WTC11 (cell line): ENCODE results near the gene TRPV5. TPM values are rescaled to one million over a fixed set of nuclear protein-coding genes. Genes with fewer than 3 reads are reported as not detected.

Experiments
- ATAC-seq: fragments of 200-7000 bp; cut with Tn5 transposase; 2 replicates; pipeline ENCODE4 v1.10.0; 2021; ENCODE audit warnings: mild to moderate bottlenecking, moderate library complexity
- CTCF ChIA-PET: fragments of 300-600 bp; sonication (Branson Sonifier 250); formaldehyde crosslinking; loops from one replicate; lab custom pipeline; 2021; ENCODE audit warnings: antibody characterized with exemption; lab: Charles Lee
- POLR2A ChIA-PET: fragments of 350-600 bp; sonication (Branson Sonifier 250); formaldehyde crosslinking; loops from one replicate; lab custom pipeline; 2021; ENCODE audit warnings: antibody characterized with exemption; lab: Charles Lee
- DNase-seq: peaks from one replicate; pipeline ENCODE4 v3.0.0; 2021; ENCODE audit warnings: low spot score
- H3K27ac Mint-ChIP-seq: 2 replicates; pipeline ENCODE4 v1.8.0; 2021; ENCODE audit warnings: mixed read lengths
- H3K27me3 Mint-ChIP-seq: 2 replicates; pipeline ENCODE4 v1.8.0; 2021; ENCODE audit warnings: low read depth, mild to moderate bottlenecking, moderate library complexity, mixed read lengths
- H3K36me3 Mint-ChIP-seq: 2 replicates; pipeline ENCODE4 v1.8.0; 2021; ENCODE audit warnings: mixed read lengths
- H3K4me1 Mint-ChIP-seq: 2 replicates; pipeline ENCODE4 v1.8.0; 2022; ENCODE audit warnings: mixed read lengths
- H3K4me3 Mint-ChIP-seq: 2 replicates; pipeline ENCODE4 v1.8.0; 2021; ENCODE audit warnings: mild to moderate bottlenecking, moderate library complexity, mixed read lengths
- H3K9me3 Mint-ChIP-seq: 2 replicates; pipeline ENCODE4 v1.8.0; 2021; ENCODE audit warnings: mixed read lengths
- ARID4B ChIP-seq: sonication (generic); formaldehyde crosslinking; IDR thresholded peaks from 2 replicates; pipeline ENCODE4 v1.8.0; 2023; ENCODE audit warnings: missing genetic modification reagents, mild to moderate bottlenecking, borderline replicate concordance
- ATF6 ChIP-seq: sonication (generic); formaldehyde crosslinking; IDR thresholded peaks from 2 replicates; pipeline ENCODE4 v1.8.1; 2023; ENCODE audit warnings: mild to moderate bottlenecking, missing genetic modification reagents
- E2F5 ChIP-seq: sonication (generic); formaldehyde crosslinking; IDR thresholded peaks from 2 replicates; pipeline ENCODE4 v1.8.1; 2022; ENCODE audit warnings: mild to moderate bottlenecking, moderate library complexity, missing genetic modification reagents
- FOXP1 ChIP-seq: sonication (generic); formaldehyde crosslinking; IDR thresholded peaks from 2 replicates; pipeline ENCODE4 v1.8.0; 2022; ENCODE audit warnings: missing genetic modification reagents, mild to moderate bottlenecking, moderate library complexity, borderline replicate concordance
- FOXP4 ChIP-seq: sonication (generic); formaldehyde crosslinking; IDR thresholded peaks from 2 replicates; pipeline ENCODE4 v1.8.0; 2022; ENCODE audit warnings: mild to moderate bottlenecking, missing genetic modification reagents
- GABPB1 ChIP-seq: sonication (generic); formaldehyde crosslinking; IDR thresholded peaks from 2 replicates; pipeline ENCODE4 v1.8.1; 2023; ENCODE audit warnings: mild to moderate bottlenecking, missing genetic modification reagents
- GTF2I ChIP-seq: fragments of 250-450 bp; sonication (Bioruptor Pico); conservative IDR thresholded peaks from 2 replicates; pipeline ENCODE4 v1.4.0; 2021; ENCODE audit warnings: mild to moderate bottlenecking
- NFE2L1 ChIP-seq: sonication (generic); formaldehyde crosslinking; IDR thresholded peaks from 2 replicates; pipeline ENCODE4 v1.8.1; 2023; ENCODE audit warnings: missing genetic modification reagents
- SMAD3 ChIP-seq: sonication (generic); formaldehyde crosslinking; IDR thresholded peaks from 2 replicates; pipeline ENCODE4 v1.8.0; 2022; ENCODE audit warnings: missing genetic modification reagents, mild to moderate bottlenecking, borderline replicate concordance
- SMAD4 ChIP-seq: sonication (generic); formaldehyde crosslinking; IDR thresholded peaks from 2 replicates; pipeline ENCODE4 v1.8.0; 2022; ENCODE audit warnings: mild to moderate bottlenecking, missing genetic modification reagents
- SOX15 ChIP-seq: fragments of 250-450 bp; sonication (Bioruptor Pico); IDR thresholded peaks from 2 replicates; pipeline ENCODE4 v1.9.0; 2021; ENCODE audit warnings: mild to moderate bottlenecking
- TP53 ChIP-seq: sonication (generic); formaldehyde crosslinking; IDR thresholded peaks from 2 replicates; pipeline ENCODE4 v1.8.1; 2023; ENCODE audit warnings: mild to moderate bottlenecking, missing genetic modification reagents
- USF2 ChIP-seq: sonication (generic); formaldehyde crosslinking; IDR thresholded peaks from 2 replicates; pipeline ENCODE4 v1.8.1; 2023; ENCODE audit warnings: mild to moderate bottlenecking, missing genetic modification reagents, moderate library complexity
- ZBTB43 ChIP-seq: sonication (generic); formaldehyde crosslinking; IDR thresholded peaks from 2 replicates; pipeline ENCODE4 v1.8.1; 2023; ENCODE audit warnings: mild to moderate bottlenecking, missing genetic modification reagents
- ZNF121 ChIP-seq: sonication (generic); formaldehyde crosslinking; IDR thresholded peaks from 2 replicates; pipeline ENCODE4 v1.8.0; 2023; ENCODE audit warnings: missing genetic modification reagents
- ZNF671 ChIP-seq: fragments of 250-450 bp; sonication (Bioruptor Pico); IDR thresholded peaks from 2 replicates; pipeline ENCODE4 v1.8.0; 2021; ENCODE audit warnings: mild to moderate bottlenecking
- total RNA-seq: library from RNA; stranded (reverse); gene quantifications from 3 replicates; pipeline ENCODE4 v1.2.3, GENCODE V29; 2021

The TRPV5 gene
- total RNA-seq, 1 experiment from 2014 or later = not detected

- no peak overlapping the region for H3K4me3 Mint-ChIP-seq
- ATAC-seq (no peak), DNase-seq (no peak)
- H3K27me3 Mint-ChIP-seq = peaks cover 33% of the 10 kb centered on the region
- ChIA-PET CTCF (interaction anchor here (1.5 kb wide), 1 partner anchor 14 kb away, joined by 4 read pairs; no protein-coding TSS in a partner anchor), POLR2A (no interaction called here)
- H3K4me1 Mint-ChIP-seq = no peaks in the 10 kb centered on the region
- no peaks in the 10 kb centered on the region for H3K36me3 Mint-ChIP-seq
- no peak overlapping the region for H3K27ac Mint-ChIP-seq
- peaks cover 7% of the 10 kb centered on the region; the same call in 1 of the 2 replicates for H3K9me3 Mint-ChIP-seq
- TF ChIP-seq SOX15 (CRISPR knock-in tag) (no peak), NFE2L1 (CRISPR knock-in tag) (no peak), GABPB1 (CRISPR knock-in tag) (no peak), E2F5 (CRISPR knock-in tag) (no peak), ARID4B (CRISPR knock-in tag) (no peak), GTF2I (CRISPR knock-in tag) (no peak)
Observed at GRCh38 chr7:142923391-142923790, 10.2 kb downstream of the TRPV5 start.

- Mint-ChIP-seq H3K27me3 (peaks cover 4% of the 10 kb centered on the region; the same call in 1 of the 2 replicates), H3K9me3 (no peaks in the 10 kb centered on the region), H3K36me3 (no peaks in the 10 kb centered on the region), H3K27ac (no peak overlapping the region), H3K4me1 (no peaks in the 10 kb centered on the region), H3K4me3 (no peak overlapping the region)
- TF ChIP-seq FOXP4 (CRISPR knock-in tag) = no peak
- no peak for TF ChIP-seq ATF6 (CRISPR knock-in tag)
- TF ChIP-seq ZNF121 = no peak
- no peak for TF ChIP-seq ZNF671 (CRISPR knock-in tag)
- TF ChIP-seq FOXP1 (CRISPR knock-in tag) = no peak
- no peak for TF ChIP-seq ZBTB43 (CRISPR knock-in tag)
- no peak for TF ChIP-seq USF2
- TF ChIP-seq SOX15 (CRISPR knock-in tag) = no peak
- no peak for TF ChIP-seq TP53
- no peak for TF ChIP-seq SMAD3 (CRISPR knock-in tag)
- TF ChIP-seq SMAD4 (CRISPR knock-in tag) = no peak
- ATAC-seq (no peak), DNase-seq (no peak)
- POLR2A ChIA-PET = no interaction called here
- CTCF ChIA-PET = interaction anchor here (1.0 kb wide), 1 partner anchor 46 kb away, joined by 3 read pairs; no protein-coding TSS in a partner anchor
Observed at GRCh38 chr7:142919656-142920055, 13.9 kb downstream of the TRPV5 start.
